Trophoblast cell (in vitro differentiated cells and primary cell): ENCODE measurements around the gene ING4.

Experiments used
- DNase-seq, 2 donors: peaks; one replicate each; pipeline ENCODE4 v3.0.0-alpha.2; 2016
- H2AFZ ChIP-seq: 2 replicates; pipeline ENCODE4 v1.6.1; 2013; ENCODE audit warnings: low read length, moderate library complexity, mild to moderate bottlenecking; ENCODE audit not compliant: insufficient read depth, poor library complexity
- H2AK5ac ChIP-seq: 2 replicates; pipeline ENCODE4 v1.6.1; 2013; ENCODE audit warnings: mild to moderate bottlenecking, low read length
- H2BK120ac ChIP-seq: 2 replicates; pipeline ENCODE4 v1.6.1; 2013; ENCODE audit warnings: low read length, mild to moderate bottlenecking, moderate library complexity; ENCODE audit not compliant: insufficient read depth, poor library complexity
- H2BK12ac ChIP-seq: 2 replicates; pipeline ENCODE4 v1.6.1; 2013; ENCODE audit warnings: mild to moderate bottlenecking, low read length, moderate library complexity
- H2BK5ac ChIP-seq: 2 replicates; pipeline ENCODE4 v1.6.1; 2013; ENCODE audit warnings: low read length, low read depth, moderate library complexity, mild to moderate bottlenecking; ENCODE audit not compliant: poor library complexity
- H3K14ac ChIP-seq: 2 replicates; pipeline ENCODE4 v1.6.1; 2013; ENCODE audit warnings: mild to moderate bottlenecking, low read length
- H3K18ac ChIP-seq: 2 replicates; pipeline ENCODE4 v1.6.1; 2013; ENCODE audit warnings: mild to moderate bottlenecking, low read length
- H3K23ac ChIP-seq: 2 replicates; pipeline ENCODE4 v1.6.1; 2013; ENCODE audit warnings: low read length
- H3K27ac ChIP-seq: 2 replicates; pipeline ENCODE4 v1.5.1; 2013; ENCODE audit warnings: low read depth, mild to moderate bottlenecking, inconsistent platforms, low read length, moderate library complexity
- H3K27me3 ChIP-seq: 2 replicates; pipeline ENCODE4 v1.6.1; 2013; ENCODE audit warnings: inconsistent platforms, mild to moderate bottlenecking, low read length, moderate library complexity; ENCODE audit not compliant: insufficient read depth
- H3K36me3 ChIP-seq, 2 experiments: 1 replicate in 1 of 2; 2 replicates in 1 of 2; pipeline ENCODE4 v1.6.1; 2013; ENCODE audit warnings: low read length in 2 of 2, mild to moderate bottlenecking in 2 of 2, moderate library complexity in 1 of 2; ENCODE audit not compliant: insufficient read depth in 2 of 2, control insufficient read depth in 1 of 2
- H3K4ac ChIP-seq: 2 replicates; pipeline ENCODE4 v1.6.1; 2013; ENCODE audit warnings: low read depth, mild to moderate bottlenecking, low read length, moderate library complexity
- H3K4me1 ChIP-seq, 2 experiments: 1 replicate in 1 of 2; 2 replicates in 1 of 2; pipeline ENCODE4 v1.6.1; 2013; ENCODE audit warnings: low read length in 2 of 2, mild to moderate bottlenecking in 2 of 2, moderate library complexity in 1 of 2; ENCODE audit not compliant: insufficient read depth in 2 of 2, control insufficient read depth in 1 of 2
- H3K4me2 ChIP-seq: 2 replicates; pipeline ENCODE4 v1.6.1; 2013; ENCODE audit warnings: inconsistent platforms, mild to moderate bottlenecking, low read length, moderate library complexity
- H3K4me3 ChIP-seq: 2 replicates; pipeline ENCODE4 v1.5.1; 2013; ENCODE audit warnings: mild to moderate bottlenecking, low read depth, low read length, inconsistent platforms
- H3K79me1 ChIP-seq: one replicate; pipeline ENCODE4 v1.6.1; 2013; ENCODE audit warnings: low read length
- H3K79me2 ChIP-seq: 2 replicates; pipeline ENCODE4 v1.6.1; 2013; ENCODE audit warnings: low read length, mild to moderate bottlenecking; ENCODE audit not compliant: control insufficient read depth, insufficient read depth, poor library complexity
- H3K9ac ChIP-seq: 2 replicates; pipeline ENCODE4 v1.6.1; 2013; ENCODE audit warnings: mild to moderate bottlenecking, low read length
- H3K9me3 ChIP-seq: 2 replicates; pipeline ENCODE4 v1.6.1; 2013; ENCODE audit warnings: low read depth, mild to moderate bottlenecking, control low read depth, inconsistent platforms, low read length; ENCODE audit not compliant: insufficient read depth
- H4K12ac ChIP-seq: 2 replicates; pipeline ENCODE4 v1.6.1; 2013; ENCODE audit warnings: low read depth, mild to moderate bottlenecking, low read length, moderate library complexity
- H4K8ac ChIP-seq: 2 replicates; pipeline ENCODE4 v1.6.1; 2013; ENCODE audit warnings: low read depth, mild to moderate bottlenecking, low read length, moderate library complexity
- H4K91ac ChIP-seq: one replicate; pipeline ENCODE4 v1.6.1; 2013; ENCODE audit warnings: low read depth, mild to moderate bottlenecking, low read length, moderate library complexity
- WGBS: extraction: QIAGEN DNeasy Blood & Tissue Kit; methylation state at CpG from one replicate; pipeline ENCODE4 v1.1.7; 2013; ENCODE audit warnings: missing lambda C conversion rate; ENCODE audit not compliant: insufficient read length, insufficient coverage; ENCODE audit errors: extremely low coverage; 5-methylcytosine and 5-hydroxymethylcytosine counted together

Gene ING4

GRCh38 chr12:6664902-6665301 lies 2.0 kb upstream of the ING4 start:
- Histone ChIP-seq H2BK120ac (no peak overlapping the region), H3K79me2 (peaks cover 3% of the 10 kb centered on the region), H3K23ac (no peak overlapping the region), H3K18ac (no peak overlapping the region), H3K27me3 (no peaks in the 10 kb centered on the region), H3K4ac (no peak overlapping the region), H3K9ac (no peak overlapping the region), H3K4me3 (no peak overlapping the region), H3K36me3 (peaks cover 17 to 28% of the 10 kb centered on the region in 2 experiments), H4K8ac (no peak overlapping the region), H3K4me1 (no peaks in the 10 kb centered on the region), H4K12ac (no peak overlapping the region), H2AFZ (no peak overlapping the region), H3K4me2 (no peak overlapping the region), H2AK5ac (no peak overlapping the region), H2BK5ac (no peak overlapping the region), H3K14ac (no peak overlapping the region), H3K27ac (no peak overlapping the region), H4K91ac (no peak overlapping the region), H2BK12ac (no peak overlapping the region), H3K79me1 (peaks cover 5% of the 10 kb centered on the region), H3K9me3 (no peaks in the 10 kb centered on the region)
- WGBS = no CpG with 5 or more reads among the region's 2 CpGs
- DNase-seq = no peak

GRCh38 chr12:6662602-6662905 lies 365 bp downstream of the ING4 start:
- peak overlapping the region; percentile 93 for H3K4me2 ChIP-seq
- H2BK12ac ChIP-seq = no peak overlapping the region
- H2AFZ ChIP-seq = peak overlapping the region; percentile 86
- peak overlapping the region; percentile 92 for H4K12ac ChIP-seq
- peak overlapping the region; percentile 97 for H4K8ac ChIP-seq
- peak overlapping the region; percentile 62 for H3K14ac ChIP-seq
- no peak overlapping the region for H3K27ac ChIP-seq
- peak overlapping the region; percentile 63 for H2AK5ac ChIP-seq
- H3K36me3 ChIP-seq = peaks cover 7 to 11% of the 10 kb centered on the region in 2 experiments
- DNase-seq = no peak
- no peaks in the 10 kb centered on the region for H3K27me3 ChIP-seq
- peak overlapping the region; percentile 57 for H3K18ac ChIP-seq
- H4K91ac ChIP-seq = peak overlapping the region; percentile 73
- peak overlapping the region; percentile 84 for H3K9ac ChIP-seq
- H3K79me1 ChIP-seq = peaks cover 5% of the 10 kb centered on the region
- peak overlapping the region; percentile 34 for H3K4ac ChIP-seq
- no peaks in the 10 kb centered on the region for H3K9me3 ChIP-seq
- WGBS = no CpG with 5 or more reads among the region's 10 CpGs
- peaks cover 3% of the 10 kb centered on the region for H3K79me2 ChIP-seq
- no peak overlapping the region for H2BK5ac ChIP-seq
- no peak overlapping the region for H3K23ac ChIP-seq
- no peaks in the 10 kb centered on the region for H3K4me1 ChIP-seq
- peak overlapping the region; percentile 44 for H2BK120ac ChIP-seq
- H3K4me3 ChIP-seq = peak overlapping the region; percentile 85

GRCh38 chr12:6653987-6654386 lies 8.9 kb downstream of the ING4 start:
- Histone ChIP-seq H3K4me3 (no peak overlapping the region), H2AK5ac (no peak overlapping the region), H3K36me3 (peaks cover 31 to 47% of the 10 kb centered on the region in 2 experiments), H3K9ac (no peak overlapping the region), H3K27me3 (no peaks in the 10 kb centered on the region), H3K4me1 (no peaks in the 10 kb centered on the region), H4K12ac (no peak overlapping the region), H3K18ac (no peak overlapping the region), H2BK5ac (no peak overlapping the region), H3K9me3 (no peaks in the 10 kb centered on the region), H2BK12ac (no peak overlapping the region), H3K79me2 (no peaks in the 10 kb centered on the region), H2BK120ac (no peak overlapping the region), H3K14ac (no peak overlapping the region), H3K27ac (no peak overlapping the region), H3K79me1 (no peaks in the 10 kb centered on the region), H3K4me2 (no peak overlapping the region), H2AFZ (no peak overlapping the region), H3K23ac (no peak overlapping the region), H3K4ac (no peak overlapping the region), H4K8ac (no peak overlapping the region), H4K91ac (no peak overlapping the region)
- WGBS = no CpG with 5 or more reads among the region's 5 CpGs
- DNase-seq = no peak

- Histone ChIP-seq H3K4me3 (no peak overlapping the region), H4K91ac (no peak overlapping the region), H3K27ac (no peak overlapping the region), H4K12ac (no peak overlapping the region), H3K79me2 (no peaks in the 10 kb centered on the region), H3K4me1 (no peaks in the 10 kb centered on the region), H3K14ac (no peak overlapping the region), H2AK5ac (no peak overlapping the region), H2BK120ac (no peak overlapping the region), H3K9ac (no peak overlapping the region), H3K4ac (no peak overlapping the region), H2BK12ac (no peak overlapping the region), H2AFZ (no peak overlapping the region), H2BK5ac (no peak overlapping the region), H3K36me3 (peaks cover 31 to 49% of the 10 kb centered on the region in 2 experiments), H3K27me3 (no peaks in the 10 kb centered on the region), H3K9me3 (no peaks in the 10 kb centered on the region), H3K18ac (no peak overlapping the region), H3K23ac (no peak overlapping the region), H3K4me2 (no peak overlapping the region), H3K79me1 (no peaks in the 10 kb centered on the region), H4K8ac (no peak overlapping the region)
- no CpG with 5 or more reads among the region's 1 CpG for WGBS
- no peak for DNase-seq
Observed at GRCh38 chr12:6653342-6653741, 9.6 kb downstream of the ING4 start.
